ENCODE data around the gene PRR36.

- no peak for TF ChIP-seq CTCF (IDR thresholded peaks at IDR 0.05)
- no peak for TF ChIP-seq PHF8 (IDR thresholded peaks at IDR 0.05; ENCODE audit: borderline replicate concordance, low read depth)
- TF ChIP-seq SREBF2 (IDR thresholded peaks at IDR 0.05): no peak
- TF ChIP-seq, protein P1, sequence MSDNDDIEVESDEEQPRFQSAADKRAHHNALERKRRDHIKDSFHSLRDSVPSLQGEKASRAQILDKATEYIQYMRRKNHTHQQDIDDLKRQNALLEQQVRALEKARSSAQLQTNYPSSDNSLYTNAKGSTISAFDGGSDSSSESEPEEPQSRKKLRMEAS (IDR thresholded peaks at IDR 0.05): no peak
- TF ChIP-seq RFX5 (IDR thresholded peaks at IDR 0.05): no peak
- TF ChIP-seq MAZ (IDR thresholded peaks at IDR 0.05; ENCODE audit: borderline replicate concordance, low read depth, low read length): no peak
- TF ChIP-seq POLR2A (IDR thresholded peaks at IDR 0.05; ENCODE audit: low read length): no peak
- TF ChIP-seq EP300 (IDR thresholded peaks at IDR 0.05): no peak
- no peak for TF ChIP-seq MYC (IDR thresholded peaks at IDR 0.05; ENCODE audit: borderline replicate concordance, low read length)
- TF ChIP-seq GATA3 (IDR thresholded peaks at IDR 0.05; ENCODE audit: borderline replicate concordance): no peak
- TF ChIP-seq RNF2 (IDR thresholded peaks at IDR 0.05; ENCODE audit: borderline replicate concordance, low read depth): no peak
Measured at GRCh38 chr19:7908078-7908699, 34.0 kb upstream of the PRR36 start.
